HCT116 (cell line): ENCODE measurements around the gene PUSL1.

ENCODE experiments used
- EGR1 ChIP-seq: IDR thresholded peaks from 2 replicates; pipeline ENCODE4 v1.6.1; 2012; ENCODE audit warnings: low read depth
- POLR2A ChIP-seq: IDR thresholded peaks from 2 replicates; pipeline ENCODE4 v1.7.0; 2011; ENCODE audit warnings: borderline replicate concordance; ENCODE audit not compliant: insufficient read depth, insufficient read length; ENCODE audit errors: extremely low read depth
- RAD21 ChIP-seq: IDR thresholded peaks from 2 replicates; pipeline ENCODE4 v1.6.1; 2012; ENCODE audit warnings: low read depth, mild to moderate bottlenecking
- YY1 ChIP-seq: IDR thresholded peaks from 2 replicates; pipeline ENCODE4 v1.6.1; 2011; ENCODE audit warnings: low read length, low read depth, moderate library complexity, mild to moderate bottlenecking; ENCODE audit not compliant: insufficient replicate concordance; ENCODE audit errors: extremely low read depth
- TF ChIP-seq, protein P1 (sequence below), 3 experiments: fragments of 200-600 bp in 1 of 3; sonication (generic) in 1 of 3; IDR thresholded peaks in 2 of 3; conservative IDR thresholded peaks in 1 of 3; 2 replicates each; pipeline ENCODE4 v1.5.1; 2012 to 2017; ENCODE audit warnings: low read depth in 2 of 3, low read length in 2 of 3, antibody characterized with exemption in 1 of 3, borderline replicate concordance in 1 of 3, control low read depth in 1 of 3, mild to moderate bottlenecking in 1 of 3, mixed read lengths in 1 of 3, mixed run types in 1 of 3, moderate library complexity in 1 of 3; ENCODE audit not compliant: insufficient read depth in 1 of 3

DNA sequence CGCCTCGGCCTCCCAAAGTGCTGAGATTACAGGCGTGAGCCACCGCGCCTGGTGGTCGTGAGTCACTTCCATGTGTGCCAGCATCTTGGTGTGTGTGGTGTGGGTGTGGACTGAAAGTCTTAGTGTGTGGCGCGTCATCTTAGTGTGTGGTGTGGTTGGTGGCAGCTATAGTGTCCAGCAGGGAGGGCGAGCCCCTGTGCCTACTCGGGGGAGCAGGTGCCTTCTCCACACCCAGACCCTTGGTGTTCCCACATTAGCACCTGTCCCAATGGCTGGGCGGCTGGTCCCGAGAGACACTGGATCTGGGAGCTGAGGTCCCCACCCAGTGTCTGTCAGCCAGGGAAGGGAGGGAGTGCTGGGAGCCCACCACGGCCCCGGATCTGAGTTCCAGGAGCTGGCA lies 25.4 kb upstream of the PUSL1 start:
- TF ChIP-seq EGR1 (no peak), RAD21 (no peak), POLR2A (no peak), YY1 (no peak)
- TF ChIP-seq, protein P1, sequence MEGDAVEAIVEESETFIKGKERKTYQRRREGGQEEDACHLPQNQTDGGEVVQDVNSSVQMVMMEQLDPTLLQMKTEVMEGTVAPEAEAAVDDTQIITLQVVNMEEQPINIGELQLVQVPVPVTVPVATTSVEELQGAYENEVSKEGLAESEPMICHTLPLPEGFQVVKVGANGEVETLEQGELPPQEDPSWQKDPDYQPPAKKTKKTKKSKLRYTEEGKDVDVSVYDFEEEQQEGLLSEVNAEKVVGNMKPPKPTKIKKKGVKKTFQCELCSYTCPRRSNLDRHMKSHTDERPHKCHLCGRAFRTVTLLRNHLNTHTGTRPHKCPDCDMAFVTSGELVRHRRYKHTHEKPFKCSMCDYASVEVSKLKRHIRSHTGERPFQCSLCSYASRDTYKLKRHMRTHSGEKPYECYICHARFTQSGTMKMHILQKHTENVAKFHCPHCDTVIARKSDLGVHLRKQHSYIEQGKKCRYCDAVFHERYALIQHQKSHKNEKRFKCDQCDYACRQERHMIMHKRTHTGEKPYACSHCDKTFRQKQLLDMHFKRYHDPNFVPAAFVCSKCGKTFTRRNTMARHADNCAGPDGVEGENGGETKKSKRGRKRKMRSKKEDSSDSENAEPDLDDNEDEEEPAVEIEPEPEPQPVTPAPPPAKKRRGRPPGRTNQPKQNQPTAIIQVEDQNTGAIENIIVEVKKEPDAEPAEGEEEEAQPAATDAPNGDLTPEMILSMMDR (IDR thresholded peaks at IDR 0.05 in 2 of 3, conservative IDR thresholded peaks at IDR 0.05 in 1 of 3; ENCODE audit: borderline replicate concordance in 1 of 3, insufficient read depth in 1 of 3, low read depth in 2 of 3, low read length in 2 of 3), result no peak
